ENCODE measurements around the gene PTCD2.
"Not testable (repeated sequence)": the region's sequence is repeated elsewhere in the genome, so short reads cannot be mapped to it uniquely, and the experiment has no call there.

Gene PTCD2

GRCh38 chr5:72404771-72405170 is 84.6 kb downstream of the PTCD2 start:
- H3K4me3 ChIP-seq (ENCODE audit: low read depth, low read length); DNase-seq (ENCODE audit: low read depth): not testable (repeated sequence)

- no peak for DNase-seq (ENCODE audit: low read depth)
Observed at GRCh38 chr5:72407078-72407477, 86.9 kb downstream of the PTCD2 start.

GRCh38 chr5:72407541-72407940 is 87.4 kb downstream of the PTCD2 start:
- no peak overlapping the region for H3K4me3 ChIP-seq (ENCODE audit: low read depth, low read length)

More at GRCh38 chr5:72407078-72407477, 86.9 kb downstream of the PTCD2 start:
- H3K4me3 ChIP-seq (ENCODE audit: low read depth, low read length), result no peak overlapping the region

GRCh38 chr5:72408127-72408526 is 88.0 kb downstream of the PTCD2 start:
- H3K4me3 ChIP-seq (ENCODE audit: low read depth, low read length), result no peak overlapping the region
- no peak for DNase-seq (ENCODE audit: low read depth)

More at GRCh38 chr5:72407541-72407940, 87.4 kb downstream of the PTCD2 start:
- no peak for DNase-seq (ENCODE audit: low read depth)

GRCh38 chr5:72408603-72409002 is 88.4 kb downstream of the PTCD2 start:
- no peak overlapping the region for H3K4me3 ChIP-seq (ENCODE audit: low read depth, low read length)
- DNase-seq (ENCODE audit: low read depth), result no peak

GRCh38 chr5:72410688-72411295 is 90.6 kb downstream of the PTCD2 start:
- no peak for DNase-seq (ENCODE audit: low read depth)
- no peak overlapping the region for H3K4me3 ChIP-seq (ENCODE audit: low read depth, low read length)

- no peak overlapping the region for H3K4me3 ChIP-seq (ENCODE audit: low read depth, low read length)
- DNase-seq (ENCODE audit: low read depth), result no peak
Observed at GRCh38 chr5:72412283-72413055, 92.3 kb downstream of the PTCD2 start.

GRCh38 chr5:72415616-72416325 is 95.6 kb downstream of the PTCD2 start:
- H3K4me3 ChIP-seq (ENCODE audit: low read depth, low read length), result no peak overlapping the region
- no peak for DNase-seq (ENCODE audit: low read depth)

GRCh38 chr5:72417333-72418062 is 97.3 kb downstream of the PTCD2 start:
- no peak overlapping the region for H3K4me3 ChIP-seq (ENCODE audit: low read depth, low read length)
- DNase-seq (ENCODE audit: low read depth), result no peak

Data from skeletal muscle cell (primary cell).